ENCODE data around the gene RTKN. TPM values are rescaled to one million over a fixed set of nuclear protein-coding genes. Genes with fewer than 3 reads are reported as not detected.

Gene RTKN
- total RNA-seq, 1 experiment from 2014 or later = 83.1 TPM

DNA sequence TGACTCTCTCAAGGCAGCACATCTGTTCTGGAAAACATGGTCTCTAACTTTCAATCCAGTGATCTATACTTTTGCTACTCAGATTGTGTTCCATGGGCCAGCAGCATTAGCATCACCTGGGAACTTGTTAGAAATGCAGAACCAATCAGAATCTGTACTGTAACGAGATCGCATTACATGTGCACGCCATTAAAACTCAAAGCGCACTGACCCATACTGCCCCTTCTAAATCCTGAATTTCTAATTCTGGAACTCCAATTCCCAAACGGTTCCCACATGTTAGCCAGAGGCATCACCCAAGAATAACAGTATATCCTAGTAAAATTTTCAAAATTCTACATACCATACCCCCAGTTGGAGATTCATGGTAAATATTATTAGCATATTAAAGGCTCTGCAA, 51.1 kb downstream of the RTKN start:
- H3K27ac ChIP-seq (ENCODE audit: low read length) = peak overlapping the region; percentile 94
- in situ Hi-C loops (cut with HindIII; ENCODE audit: low pct_unique_long_range_greater_than_20kb, low sequenced_read_pairs) = no loop called here

GRCh38 chr2:74387346-74387745, 54.4 kb downstream of the RTKN start:
- CTCF ChIA-PET = no interaction called here

More for the DNA sequence above, 51.1 kb downstream of the RTKN start:
- BruUV-seq (replicated peaks) = no TSS peak
- Histone ChIP-seq H3K9me3 (ENCODE audit: control insufficient read depth, insufficient read depth, low read depth, low read length) (no peaks in the 10 kb centered on the region), H3K4me1 (ENCODE audit: control insufficient read depth, insufficient read depth, low read length) (peaks cover 21% of the 10 kb centered on the region), H3K27me3 (ENCODE audit: control insufficient read depth, insufficient read depth, low read length) (no peaks in the 10 kb centered on the region), H3K4me3 (ENCODE audit: low read depth in 2 of 2, low read length in 2 of 2) (peak overlapping the region; percentile 91 to 99), H3K36me3 (ENCODE audit: control insufficient read depth, insufficient read depth, low read length) (peaks cover 8% of the 10 kb centered on the region; the same call in 1 of the 2 replicates)
- TF ChIP-seq, protein P1, sequence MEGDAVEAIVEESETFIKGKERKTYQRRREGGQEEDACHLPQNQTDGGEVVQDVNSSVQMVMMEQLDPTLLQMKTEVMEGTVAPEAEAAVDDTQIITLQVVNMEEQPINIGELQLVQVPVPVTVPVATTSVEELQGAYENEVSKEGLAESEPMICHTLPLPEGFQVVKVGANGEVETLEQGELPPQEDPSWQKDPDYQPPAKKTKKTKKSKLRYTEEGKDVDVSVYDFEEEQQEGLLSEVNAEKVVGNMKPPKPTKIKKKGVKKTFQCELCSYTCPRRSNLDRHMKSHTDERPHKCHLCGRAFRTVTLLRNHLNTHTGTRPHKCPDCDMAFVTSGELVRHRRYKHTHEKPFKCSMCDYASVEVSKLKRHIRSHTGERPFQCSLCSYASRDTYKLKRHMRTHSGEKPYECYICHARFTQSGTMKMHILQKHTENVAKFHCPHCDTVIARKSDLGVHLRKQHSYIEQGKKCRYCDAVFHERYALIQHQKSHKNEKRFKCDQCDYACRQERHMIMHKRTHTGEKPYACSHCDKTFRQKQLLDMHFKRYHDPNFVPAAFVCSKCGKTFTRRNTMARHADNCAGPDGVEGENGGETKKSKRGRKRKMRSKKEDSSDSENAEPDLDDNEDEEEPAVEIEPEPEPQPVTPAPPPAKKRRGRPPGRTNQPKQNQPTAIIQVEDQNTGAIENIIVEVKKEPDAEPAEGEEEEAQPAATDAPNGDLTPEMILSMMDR (IDR thresholded peaks at IDR 0.05) = no peak
- no peak for TF ChIP-seq POLR2AphosphoS5 (IDR thresholded peaks at IDR 0.05; ENCODE audit: low read depth, low read length)
- no peak for TF ChIP-seq SIN3A (IDR thresholded peaks at IDR 0.05; ENCODE audit: borderline replicate concordance, insufficient read depth, low read depth, low read length)
- TF ChIP-seq REST (IDR thresholded peaks at IDR 0.05; ENCODE audit: insufficient read depth in 1 of 2, low read depth in 2 of 2, low read length in 1 of 2) = no peak
- TF ChIP-seq TCF7L2 (IDR thresholded peaks at IDR 0.05; ENCODE audit: low read depth, low read length) = no peak
- POLR2A ChIA-PET = no interaction called here
- DNase-seq (ENCODE audit: low read depth, low spot score) (no peak), ATAC-seq (no peak)
- CTCF ChIA-PET = interaction anchor here (1.0 kb wide), 1 partner anchor 56 kb away, joined by 4 read pairs; no protein-coding TSS in a partner anchor
- intact Hi-C loops (cut with micrococcal nuclease; ENCODE audit: unreplicated experiment) = loop anchor here (5.0 kb wide), 1 partner anchor 138 kb away; no protein-coding TSS in a partner anchor

More at GRCh38 chr2:74387346-74387745, 54.4 kb downstream of the RTKN start:
- H3K4me1 ChIP-seq (ENCODE audit: control insufficient read depth, insufficient read depth, low read length) = peaks cover 18% of the 10 kb centered on the region
- DNase-seq (ENCODE audit: low read depth, low spot score) (no peak), ATAC-seq (no peak)
- no peak for TF ChIP-seq REST (IDR thresholded peaks at IDR 0.05; ENCODE audit: insufficient read depth in 1 of 2, low read depth in 2 of 2, low read length in 1 of 2)
- TF ChIP-seq TCF7L2 (IDR thresholded peaks at IDR 0.05; ENCODE audit: low read depth, low read length) = no peak
- TF ChIP-seq, protein P1 (IDR thresholded peaks at IDR 0.05) = no peak
- no peak for TF ChIP-seq SIN3A (IDR thresholded peaks at IDR 0.05; ENCODE audit: borderline replicate concordance, insufficient read depth, low read depth, low read length)
- no peak for TF ChIP-seq POLR2AphosphoS5 (IDR thresholded peaks at IDR 0.05; ENCODE audit: low read depth, low read length)
- no TSS peak for BruUV-seq (replicated peaks)
- H3K4me3 ChIP-seq (ENCODE audit: low read depth in 2 of 2, low read length in 2 of 2) = no peak overlapping the region
- peaks cover 10% of the 10 kb centered on the region; the same call in 1 of the 2 replicates for H3K36me3 ChIP-seq (ENCODE audit: control insufficient read depth, insufficient read depth, low read length)
- no peaks in the 10 kb centered on the region for H3K27me3 ChIP-seq (ENCODE audit: control insufficient read depth, insufficient read depth, low read length)
- H3K27ac ChIP-seq (ENCODE audit: low read length) = no peak overlapping the region
- no peaks in the 10 kb centered on the region for H3K9me3 ChIP-seq (ENCODE audit: control insufficient read depth, insufficient read depth, low read depth, low read length)
- in situ Hi-C loops (cut with HindIII; ENCODE audit: low pct_unique_long_range_greater_than_20kb, low sequenced_read_pairs) (no loop called here), intact Hi-C loops (cut with micrococcal nuclease; ENCODE audit: unreplicated experiment) (no loop called here)
- POLR2A ChIA-PET = no interaction called here

Data from Panc1 (cell line).